Esophagus muscularis mucosa (tissue), 3 donors: ENCODE data around the gene RPH3AL.

Experiments used
- POLR2A ChIP-seq: fragments of 450-650 bp; IDR thresholded peaks from one replicate; pipeline ENCODE4 v1.6.1; 2017; ENCODE audit warnings: antibody characterized with exemption, moderate library complexity, mild to moderate bottlenecking, low read depth
- POLR2AphosphoS5 ChIP-seq, 2 donors: sonication (generic); formaldehyde crosslinking; IDR thresholded peaks; one replicate each; pipeline ENCODE4 v1.6.1; 2017; ENCODE audit warnings: antibody characterized with exemption in 2 of 2
- TF ChIP-seq, protein P1 (sequence below), 3 experiments: fragments of 200-600 bp in 2 of 3; fragments of 450-650 bp in 1 of 3; sonication (generic) in 2 of 3; IDR thresholded peaks; one replicate each; pipeline ENCODE4 v1.5.1; 2017 to 2019; ENCODE audit warnings: antibody characterized with exemption in 3 of 3, mild to moderate bottlenecking in 2 of 3, moderate library complexity in 1 of 3

DNA sequence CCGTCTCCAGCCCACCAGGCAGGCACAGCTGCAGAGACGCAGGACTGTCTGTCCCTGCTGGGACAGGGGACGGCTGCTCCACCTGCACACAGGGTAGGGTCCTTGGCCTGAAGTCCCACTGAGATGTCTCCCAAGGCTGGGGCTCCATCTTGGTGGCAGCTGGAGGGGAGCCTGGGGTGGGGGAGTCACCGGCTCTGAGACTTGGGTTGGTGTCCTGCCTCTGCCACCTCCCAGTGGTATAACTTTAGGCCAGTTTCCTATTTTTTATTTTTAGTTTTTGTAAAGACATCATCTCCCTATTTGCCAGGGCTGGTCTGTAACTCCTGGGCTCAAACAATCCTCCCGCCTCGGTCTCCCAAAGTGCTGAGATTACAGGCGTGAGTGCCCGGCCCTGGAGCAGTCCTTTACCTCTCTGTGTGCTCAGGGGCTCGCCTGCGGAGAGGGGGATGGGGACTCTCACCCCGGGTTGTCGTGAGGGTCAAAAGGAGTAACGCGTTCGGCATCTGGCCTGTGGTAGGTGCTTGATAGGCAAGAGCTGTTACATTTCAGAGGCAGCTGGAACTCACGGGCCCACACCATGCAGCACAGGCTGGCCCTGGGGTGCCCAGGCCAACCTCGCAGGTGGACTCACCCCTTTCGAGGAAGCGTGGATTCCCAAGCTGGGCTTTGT, 124.5 kb downstream of the RPH3AL start:
- TF ChIP-seq POLR2AphosphoS5 (IDR thresholded peaks at IDR 0.05) (no peak), POLR2A (no peak)
- TF ChIP-seq, protein P1, sequence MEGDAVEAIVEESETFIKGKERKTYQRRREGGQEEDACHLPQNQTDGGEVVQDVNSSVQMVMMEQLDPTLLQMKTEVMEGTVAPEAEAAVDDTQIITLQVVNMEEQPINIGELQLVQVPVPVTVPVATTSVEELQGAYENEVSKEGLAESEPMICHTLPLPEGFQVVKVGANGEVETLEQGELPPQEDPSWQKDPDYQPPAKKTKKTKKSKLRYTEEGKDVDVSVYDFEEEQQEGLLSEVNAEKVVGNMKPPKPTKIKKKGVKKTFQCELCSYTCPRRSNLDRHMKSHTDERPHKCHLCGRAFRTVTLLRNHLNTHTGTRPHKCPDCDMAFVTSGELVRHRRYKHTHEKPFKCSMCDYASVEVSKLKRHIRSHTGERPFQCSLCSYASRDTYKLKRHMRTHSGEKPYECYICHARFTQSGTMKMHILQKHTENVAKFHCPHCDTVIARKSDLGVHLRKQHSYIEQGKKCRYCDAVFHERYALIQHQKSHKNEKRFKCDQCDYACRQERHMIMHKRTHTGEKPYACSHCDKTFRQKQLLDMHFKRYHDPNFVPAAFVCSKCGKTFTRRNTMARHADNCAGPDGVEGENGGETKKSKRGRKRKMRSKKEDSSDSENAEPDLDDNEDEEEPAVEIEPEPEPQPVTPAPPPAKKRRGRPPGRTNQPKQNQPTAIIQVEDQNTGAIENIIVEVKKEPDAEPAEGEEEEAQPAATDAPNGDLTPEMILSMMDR (IDR thresholded peaks at IDR 0.05), result no peak
